Neural progenitor cell (in vitro differentiated cells): Measurements from ENCODE around the gene HOGA1. TPM values are rescaled to one million over a fixed set of nuclear protein-coding genes. Genes with fewer than 3 reads are reported as not detected.
"Not testable (repeated sequence)": the region's sequence is repeated elsewhere in the genome, so short reads cannot be mapped to it uniquely, and the experiment has no call there.

Experiments used
- DNase-seq: peaks from one replicate; pipeline ENCODE4 v3.0.0-alpha.2; 2016; ENCODE audit warnings: low spot score
- H2AFZ ChIP-seq: fragments of 200-600 bp; sonication (generic); replicated peaks from 2 replicates; pipeline ENCODE4 v1.6.1; 2016; ENCODE audit warnings: antibody characterized with exemption
- H3F3A ChIP-seq: fragments of 200-600 bp; sonication (generic); 2 replicates; pipeline ENCODE4 v1.6.1; 2016; ENCODE audit warnings: antibody characterized with exemption, low read depth
- H3K27ac ChIP-seq: fragments of 200-600 bp; sonication (generic); 2 replicates; pipeline ENCODE4 v1.5.1; 2016; ENCODE audit warnings: mild to moderate bottlenecking
- H3K27me3 ChIP-seq: fragments of 200-600 bp; sonication (generic); 2 replicates; pipeline ENCODE4 v1.6.1; 2016; ENCODE audit warnings: mild to moderate bottlenecking, moderate library complexity
- H3K36me3 ChIP-seq: fragments of 200-600 bp; sonication (generic); 2 replicates; pipeline ENCODE4 v1.5.1; 2016
- H3K4me1 ChIP-seq: fragments of 200-600 bp; sonication (generic); 2 replicates; pipeline ENCODE4 v1.6.1; 2016; ENCODE audit warnings: mixed run types
- H3K4me2 ChIP-seq: fragments of 200-600 bp; sonication (generic); 2 replicates; pipeline ENCODE4 v1.6.1; 2016
- H3K4me3 ChIP-seq: fragments of 200-600 bp; sonication (generic); 2 replicates; pipeline ENCODE4 v1.5.1; 2016
- H3K79me2 ChIP-seq: fragments of 200-600 bp; sonication (generic); 2 replicates; pipeline ENCODE4 v1.6.1; 2016; ENCODE audit warnings: low read depth
- H3K9ac ChIP-seq: fragments of 200-600 bp; sonication (generic); 2 replicates; pipeline ENCODE4 v1.6.1; 2016
- H3K9me3 ChIP-seq: fragments of 200-600 bp; sonication (generic); 2 replicates; pipeline ENCODE4 v1.5.1; 2016; ENCODE audit warnings: low read depth
- H4K20me1 ChIP-seq: fragments of 200-600 bp; sonication (generic); 2 replicates; pipeline ENCODE4 v1.6.1; 2016; ENCODE audit warnings: low read depth
- H3K27ac Mint-ChIP-seq: 3 replicates; pipeline ENCODE4 v1.8.0; 2021; ENCODE audit warnings: mixed read lengths
- H3K27me3 Mint-ChIP-seq: 2 replicates; pipeline ENCODE4 v1.8.0; 2022; ENCODE audit warnings: low read depth, mild to moderate bottlenecking, inconsistent platforms, moderate library complexity, mixed read lengths; ENCODE audit not compliant: insufficient read depth
- H3K36me3 Mint-ChIP-seq: 3 replicates; pipeline ENCODE4 v1.8.0; 2021; ENCODE audit warnings: mixed read lengths
- H3K4me1 Mint-ChIP-seq: 3 replicates; pipeline ENCODE4 v1.8.0; 2021; ENCODE audit warnings: mixed read lengths
- H3K4me3 Mint-ChIP-seq: 3 replicates; pipeline ENCODE4 v1.8.0; 2021; ENCODE audit warnings: mild to moderate bottlenecking, moderate library complexity, mixed read lengths
- H3K9me3 Mint-ChIP-seq: 3 replicates; pipeline ENCODE4 v1.8.0; 2020; ENCODE audit warnings: mixed read lengths
- CTCF ChIP-seq: fragments of 200-600 bp; sonication (generic); IDR thresholded peaks from 2 replicates; pipeline ENCODE4 v1.5.1; 2017; ENCODE audit warnings: antibody characterized with exemption, mild to moderate bottlenecking
- EZH2 ChIP-seq: fragments of 200-600 bp; sonication (generic); IDR thresholded peaks from 2 replicates; pipeline ENCODE4 v1.6.1; 2017; ENCODE audit warnings: antibody characterized with exemption, mild to moderate bottlenecking, moderate library complexity
- EZH2phosphoT487 ChIP-seq: fragments of 200-600 bp; sonication (generic); IDR thresholded peaks from 2 replicates; pipeline ENCODE4 v1.6.1; 2017; ENCODE audit warnings: antibody characterized with exemption
- total RNA-seq: library from RNA; depleted of rRNA; stranded (reverse); fragments of >200 nt; gene quantifications from 2 replicates; pipeline ENCODE4 v1.2.3, GENCODE V29; 2015; ENCODE audit warnings: low replicate concordance

The HOGA1 gene
- total RNA-seq, 1 donor from 2014 or later = 0.17 TPM

- no peak for DNase-seq
- Mint-ChIP-seq H3K4me1 (peaks cover 3% of the 10 kb centered on the region), H3K36me3 (no peaks in the 10 kb centered on the region), H3K4me3 (no peak overlapping the region), H3K27ac (peak overlapping the region; percentile 23), H3K27me3 (peaks cover 2% of the 10 kb centered on the region), H3K9me3 (no peaks in the 10 kb centered on the region)
- Histone ChIP-seq H3F3A (no peaks in the 10 kb centered on the region), H3K9ac (no peak overlapping the region), H3K4me1 (no peaks in the 10 kb centered on the region), H3K4me3 (no peak overlapping the region), H3K27me3 (no peaks in the 10 kb centered on the region), H3K79me2 (no peaks in the 10 kb centered on the region), H4K20me1 (no peaks in the 10 kb centered on the region), H3K4me2 (no peak overlapping the region), H3K9me3 (no peaks in the 10 kb centered on the region), H3K27ac (no peak overlapping the region), H2AFZ (no peak overlapping the region), H3K36me3 (no peaks in the 10 kb centered on the region)
- no peak for TF ChIP-seq CTCF
- TF ChIP-seq EZH2phosphoT487 = no peak
- no peak for TF ChIP-seq EZH2
These were observed 9.6 kb upstream of the HOGA1 start for GRCh38 chr10:97574374-97575126.

- H3K4me3 ChIP-seq = no peak overlapping the region
- H3K4me1 Mint-ChIP-seq = peaks cover 3% of the 10 kb centered on the region
These were observed 9.0 kb upstream of the HOGA1 start for GRCh38 chr10:97575127-97575668.

DNA sequence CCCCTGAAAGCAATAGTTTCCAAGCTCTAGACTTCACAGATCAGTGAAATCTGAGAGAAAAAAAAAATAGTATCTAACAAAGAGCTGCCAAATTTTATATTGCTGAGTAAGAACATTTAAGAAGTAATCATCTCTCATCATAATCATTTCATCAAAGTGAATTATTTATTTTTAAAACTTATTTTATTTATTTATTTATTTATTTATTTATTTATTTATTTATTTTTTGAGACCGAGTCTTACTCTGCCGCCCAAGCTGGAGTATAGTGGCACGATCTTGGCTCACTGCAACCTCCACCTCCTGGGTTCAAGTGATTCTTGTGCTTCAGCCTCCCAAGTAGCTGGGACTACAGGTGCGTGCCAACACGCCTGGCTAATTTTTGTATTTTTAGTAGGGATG is 7.7 kb upstream of the HOGA1 start:
- not testable (repeated sequence) for H3K36me3 ChIP-seq, H3K36me3 Mint-ChIP-seq, H3K4me1 ChIP-seq, H3K27me3 ChIP-seq, H3K27ac Mint-ChIP-seq, H3K9ac ChIP-seq, H3K4me3 Mint-ChIP-seq, H3K4me1 Mint-ChIP-seq, H3K9me3 Mint-ChIP-seq, H3K27me3 Mint-ChIP-seq, H3K9me3 ChIP-seq, DNase-seq, H3F3A ChIP-seq, H3K27ac ChIP-seq, H3K79me2 ChIP-seq, H3K4me3 ChIP-seq, H4K20me1 ChIP-seq, H3K4me2 ChIP-seq
- H2AFZ ChIP-seq = peak overlapping the region; percentile 50

More at GRCh38 chr10:97575127-97575668, 9.0 kb upstream of the HOGA1 start:
- Histone ChIP-seq H3K36me3 (no peaks in the 10 kb centered on the region), H3F3A (no peaks in the 10 kb centered on the region), H3K9me3 (no peaks in the 10 kb centered on the region), H4K20me1 (no peaks in the 10 kb centered on the region), H3K4me2 (no peak overlapping the region), H3K4me1 (no peaks in the 10 kb centered on the region), H3K27me3 (no peaks in the 10 kb centered on the region), H3K79me2 (no peaks in the 10 kb centered on the region), H3K27ac (no peak overlapping the region), H3K9ac (no peak overlapping the region), H2AFZ (no peak overlapping the region)
- TF ChIP-seq CTCF (no peak), EZH2 (no peak), EZH2phosphoT487 (no peak)
- Mint-ChIP-seq H3K4me3 (no peak overlapping the region), H3K36me3 (no peaks in the 10 kb centered on the region), H3K9me3 (no peaks in the 10 kb centered on the region), H3K27ac (no peak overlapping the region), H3K27me3 (peaks cover 3% of the 10 kb centered on the region)
- DNase-seq = no peak

- Histone ChIP-seq H3K4me2 (no peak overlapping the region), H3F3A (no peaks in the 10 kb centered on the region), H3K9ac (no peak overlapping the region), H3K36me3 (no peaks in the 10 kb centered on the region), H4K20me1 (no peaks in the 10 kb centered on the region), H3K4me1 (no peaks in the 10 kb centered on the region), H3K9me3 (no peaks in the 10 kb centered on the region), H3K4me3 (no peak overlapping the region), H2AFZ (no peak overlapping the region), H3K27ac (no peak overlapping the region), H3K79me2 (no peaks in the 10 kb centered on the region), H3K27me3 (no peaks in the 10 kb centered on the region)
- Mint-ChIP-seq H3K9me3 (no peaks in the 10 kb centered on the region), H3K27ac (no peak overlapping the region), H3K36me3 (no peaks in the 10 kb centered on the region), H3K4me1 (peaks cover 3% of the 10 kb centered on the region), H3K27me3 (peaks cover 3% of the 10 kb centered on the region), H3K4me3 (no peak overlapping the region)
- DNase-seq = no peak
- TF ChIP-seq EZH2phosphoT487 (no peak), EZH2 (no peak), CTCF (no peak)
These were observed 6.5 kb upstream of the HOGA1 start for GRCh38 chr10:97577701-97578100.
